Kidney (tissue), 22 donors: ENCODE data around the gene NUTM2E. TPM values are rescaled to one million over a fixed set of nuclear protein-coding genes. Genes with fewer than 3 reads are reported as not detected.
"Not testable (repeated sequence)": the region's sequence is repeated elsewhere in the genome, so short reads cannot be mapped to it uniquely, and the experiment has no call there.

Experiments
- DNase-seq, 5 donors: peaks; one replicate each; pipeline ENCODE4 v3.0.0-alpha.2; 2013 to 2020
- FAIRE-seq: peaks from 2 replicates; lab custom pipeline; 2012; peaks lifted over from hg19 to GRCh38; lab: Jason Lieb, UNC
- H3K27ac ChIP-seq, 2 donors: one replicate each; pipeline ENCODE4 v1.7.0; 2013; ENCODE audit warnings: low read depth in 2 of 2, low read length in 2 of 2, inconsistent platforms in 1 of 2
- H3K27me3 ChIP-seq: one replicate; pipeline ENCODE4 v1.7.1; 2013; ENCODE audit warnings: low read length, inconsistent platforms; ENCODE audit not compliant: control insufficient read depth, insufficient read depth
- H3K36me3 ChIP-seq, 3 donors: one replicate each; pipeline versions ENCODE4 v1.7.0 to v1.7.1; 2013; ENCODE audit warnings: low read length in 3 of 3, control low read depth in 1 of 3, inconsistent platforms in 1 of 3; ENCODE audit not compliant: insufficient read depth in 3 of 3, control insufficient read depth in 2 of 3
- H3K4me1 ChIP-seq, 3 donors: one replicate each; pipeline versions ENCODE4 v1.7.0 to v1.7.1; 2013; ENCODE audit warnings: low read length in 3 of 3, inconsistent platforms in 1 of 3, low read depth in 1 of 3; ENCODE audit not compliant: control insufficient read depth in 2 of 3, insufficient read depth in 2 of 3
- H3K4me3 ChIP-seq, 3 donors: one replicate each; pipeline versions ENCODE4 v1.7.0 to v1.8.1; 2013; ENCODE audit warnings: low read length in 3 of 3, control low read depth in 1 of 3, inconsistent platforms in 1 of 3
- H3K9ac ChIP-seq, 3 donors: one replicate each; pipeline versions ENCODE4 v1.7.0 to v1.7.1; 2013; ENCODE audit warnings: low read length in 3 of 3, control low read depth in 1 of 3, inconsistent platforms in 1 of 3
- H3K9me3 ChIP-seq, 3 donors: one replicate each; pipeline versions ENCODE4 v1.7.0 to v1.7.1; 2013; ENCODE audit warnings: low read length in 3 of 3, control low read depth in 1 of 3, inconsistent platforms in 1 of 3; ENCODE audit not compliant: control insufficient read depth in 2 of 3, insufficient read depth in 1 of 3
- intact Hi-C: fragments of 100-400 bp; cut with DNase I; formaldehyde crosslinking; loops from one replicate; pipeline ENCODE4 v1.11.1; 2022
- long read RNA-seq, 10 donors: library from polyadenylated mRNA in 1 of 10; unstranded in 1 of 10; transcript quantifications; one replicate each; pipeline ENCODE4 v2.0.0 and lab custom pipeline, GENCODE V29; 2021 to 2026
- polyA plus RNA-seq: library from polyadenylated mRNA; stranded (reverse); fragments of 350-450 nt; fragmentation: Illumina TruSeq; extraction: RNeasy Lipid Tissue Mini Kit (QIAGEN cat#74804); gene quantifications from one replicate; pipeline ENCODE4 v1.2.3, GENCODE V29; 2014; ENCODE audit warnings: low read depth, low replicate concordance; ENCODE audit not compliant: insufficient read depth
- total RNA-seq: library from RNA; stranded (reverse); fragmentation: NEBNext Ultra II Directional; extraction: Animal tissue kit (Norgen Biotek cat#: 25700); gene quantifications from one replicate; pipeline ENCODE4 v1.2.1, GENCODE V29; 2021
- TF ChIP-seq, protein P1 (sequence below): IDR thresholded peaks from 3 replicates; pipeline ENCODE4 v1.5.1; 2012; ENCODE audit warnings: mild to moderate bottlenecking, moderate library complexity, borderline replicate concordance; ENCODE audit not compliant: insufficient read depth; ENCODE audit errors: extremely low read depth
- donor health status: control.
- donor health status: control.
- donor health status: control.
- donor health status: control.
- donor health status: control.
- donor health status: DM: yes; HTN: yes; CAD: no.
- donor health status: Normal renal cell carcinoma (clear cell type).

NUTM2E gene, protein sequence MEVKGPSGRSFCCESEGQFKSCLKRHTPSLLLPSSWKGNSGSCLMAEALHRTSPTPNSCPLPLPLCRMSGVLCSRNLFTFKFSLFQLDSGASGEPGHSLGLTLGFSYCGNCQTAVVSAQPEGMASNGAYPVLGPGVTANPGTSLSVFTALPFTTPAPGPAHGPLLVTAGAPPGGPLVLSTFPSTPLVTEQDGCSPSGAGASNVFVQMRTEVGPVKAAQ (N-terminal part only)
- total RNA-seq (0.16 TPM), polyA plus RNA-seq (0.22 TPM)
- long read RNA-seq, donor 1, result 0 reads
- long read RNA-seq, donor 2, result 0 reads
- long read RNA-seq, donor 3, result 0 reads
- long read RNA-seq, donor 4, result 0 reads
- long read RNA-seq, donor 5, result 0 reads
- long read RNA-seq, donor 6, result 0 reads
- long read RNA-seq, donor 7, result 0 reads
- long read RNA-seq, donor 8, result 0 reads
- long read RNA-seq, donor 9, result 0 reads
- long read RNA-seq, donor 10, result 0 reads

DNA sequence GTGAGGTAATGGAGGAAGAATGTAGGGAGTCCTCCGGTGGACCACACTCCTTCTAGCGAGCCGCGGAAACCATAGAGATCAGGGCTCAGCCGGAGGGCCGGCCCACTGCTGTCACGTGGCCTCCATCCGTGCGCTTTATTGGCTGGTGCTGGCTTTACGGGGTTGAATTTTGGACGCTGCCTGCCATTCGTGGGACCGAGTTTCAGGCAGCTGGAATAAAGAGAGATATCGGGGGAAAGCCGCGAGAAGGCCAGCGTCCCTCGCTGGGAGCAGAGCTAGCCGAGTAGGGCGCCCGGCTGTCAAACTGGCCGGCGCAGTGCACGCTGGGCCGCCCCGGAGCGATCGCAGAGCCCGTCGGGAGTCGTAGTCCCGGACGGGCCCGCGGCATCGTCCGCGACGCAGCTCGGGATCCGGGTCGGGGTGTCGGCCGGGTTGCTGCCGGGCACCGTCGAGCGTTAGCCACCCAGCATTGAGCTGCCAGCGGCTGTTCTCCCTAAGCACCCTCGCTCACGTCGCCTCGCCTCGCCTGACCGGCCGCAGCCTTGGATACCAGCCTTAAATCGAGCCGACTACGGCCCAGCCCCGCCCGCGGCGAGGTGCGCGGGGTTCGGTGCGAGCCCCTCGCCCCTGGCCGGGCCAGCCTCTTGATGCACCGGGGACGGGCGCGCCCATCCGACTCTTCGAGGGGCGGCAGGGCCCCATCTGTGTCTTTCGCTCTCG lies at the start of gene NUTM2E:
Gene NUTM2E, plus strand, starts transcription at position 244 of the 720 bp plus-strand sequence. CDS start 15,002 bp downstream, outside the sequence.
- Histone ChIP-seq H3K4me3 (peak within 1 kb of the TSS; percentile 41 to 55 (median 48)), H3K9ac (peak within 1 kb of the TSS in 1 of 3 donors; percentile 19), H3K27ac (peak within 1 kb of the TSS; percentile 80 to 89)
- H3K9me3 ChIP-seq, H3K4me1 ChIP-seq, intact Hi-C loops, H3K27me3 ChIP-seq, H3K36me3 ChIP-seq, FAIRE-seq: not testable (repeated sequence)
- peak; percentile 82 to 91 (median 90) for DNase-seq

DNA sequence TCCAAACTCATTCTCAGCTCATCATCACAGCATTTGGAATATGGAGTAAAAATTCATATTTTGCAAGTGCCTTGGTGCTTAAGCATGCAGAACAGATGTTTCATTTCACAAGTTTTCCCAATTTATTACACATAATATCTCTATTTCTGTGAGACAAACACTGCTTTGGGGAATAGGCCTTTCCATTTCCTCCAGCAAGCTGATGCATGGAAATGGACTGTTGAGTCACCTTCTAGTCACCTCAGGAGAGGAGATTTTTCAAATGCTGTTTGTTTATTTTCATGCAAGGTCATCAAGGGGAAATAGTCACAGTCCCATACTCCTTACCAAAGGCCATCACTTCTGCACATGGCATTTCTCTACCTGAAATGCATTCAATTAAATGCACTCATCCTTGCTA lies 48.5 kb upstream of the NUTM2E start:
- H3K27me3 ChIP-seq, H3K27ac ChIP-seq, H3K9me3 ChIP-seq, intact Hi-C loops, H3K9ac ChIP-seq, DNase-seq, H3K36me3 ChIP-seq, FAIRE-seq, H3K4me3 ChIP-seq, H3K4me1 ChIP-seq: not testable (repeated sequence)

DNA sequence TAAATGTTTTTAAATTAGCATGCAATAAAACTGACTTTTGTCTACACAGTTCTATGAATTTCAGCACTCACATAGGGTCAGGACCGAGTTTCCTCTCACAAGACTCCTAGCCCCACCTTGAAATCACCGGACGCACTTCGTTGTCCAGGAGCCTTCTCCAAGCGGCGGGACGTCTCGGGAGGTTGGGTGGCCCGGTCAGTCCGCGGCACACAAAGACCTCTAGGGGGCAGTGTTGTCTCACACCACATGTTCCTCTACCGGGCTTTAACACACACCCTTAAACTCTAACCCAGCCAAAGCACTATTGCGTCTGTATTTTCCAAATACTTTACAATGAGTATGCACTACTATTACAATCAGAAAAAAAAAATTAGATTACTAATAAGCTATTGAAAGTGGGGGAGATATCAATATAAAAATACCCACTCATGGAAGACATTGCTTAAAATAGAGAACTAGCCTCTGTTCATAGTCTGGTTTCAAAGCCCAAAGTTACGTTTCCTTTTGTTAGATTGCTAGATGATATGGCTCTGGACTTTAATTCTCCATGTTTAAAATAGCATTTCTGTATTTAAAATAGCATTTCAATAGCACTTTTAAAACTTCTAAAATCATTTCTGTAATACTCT lies 47.1 kb upstream of the NUTM2E start:
- DNase-seq, result peak; percentile 74 to 89 (median 81)

DNA sequence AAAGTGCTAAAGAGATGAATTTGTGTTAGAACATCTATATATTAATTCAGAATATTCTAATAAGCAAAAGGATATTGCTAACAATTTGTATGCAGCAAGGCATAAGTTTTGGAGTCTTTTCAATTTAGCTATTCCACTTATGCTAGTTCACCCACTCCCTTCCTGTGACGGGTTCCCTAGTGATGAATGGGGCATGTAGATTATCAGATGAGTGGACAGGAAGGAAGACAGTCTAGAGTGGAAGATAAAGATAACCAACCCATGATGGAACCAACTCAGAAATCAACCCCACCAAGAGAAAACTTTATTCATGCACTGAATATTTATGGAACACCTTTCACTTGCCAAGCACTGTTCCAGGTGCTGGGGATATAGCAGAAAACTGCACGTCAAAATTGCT lies 46.5 kb upstream of the NUTM2E start:
- FAIRE-seq, H3K9ac ChIP-seq, H3K9me3 ChIP-seq, intact Hi-C loops, H3K36me3 ChIP-seq, H3K4me3 ChIP-seq, H3K27ac ChIP-seq, DNase-seq, H3K27me3 ChIP-seq, H3K4me1 ChIP-seq: not testable (repeated sequence)

More for the DNA sequence above, 47.1 kb upstream of the NUTM2E start:
- H3K27me3 ChIP-seq, H3K9ac ChIP-seq, H3K36me3 ChIP-seq, H3K9me3 ChIP-seq, H3K4me3 ChIP-seq, H3K4me1 ChIP-seq, H3K27ac ChIP-seq, intact Hi-C loops, FAIRE-seq: not testable (repeated sequence)
- TF ChIP-seq, protein P1, sequence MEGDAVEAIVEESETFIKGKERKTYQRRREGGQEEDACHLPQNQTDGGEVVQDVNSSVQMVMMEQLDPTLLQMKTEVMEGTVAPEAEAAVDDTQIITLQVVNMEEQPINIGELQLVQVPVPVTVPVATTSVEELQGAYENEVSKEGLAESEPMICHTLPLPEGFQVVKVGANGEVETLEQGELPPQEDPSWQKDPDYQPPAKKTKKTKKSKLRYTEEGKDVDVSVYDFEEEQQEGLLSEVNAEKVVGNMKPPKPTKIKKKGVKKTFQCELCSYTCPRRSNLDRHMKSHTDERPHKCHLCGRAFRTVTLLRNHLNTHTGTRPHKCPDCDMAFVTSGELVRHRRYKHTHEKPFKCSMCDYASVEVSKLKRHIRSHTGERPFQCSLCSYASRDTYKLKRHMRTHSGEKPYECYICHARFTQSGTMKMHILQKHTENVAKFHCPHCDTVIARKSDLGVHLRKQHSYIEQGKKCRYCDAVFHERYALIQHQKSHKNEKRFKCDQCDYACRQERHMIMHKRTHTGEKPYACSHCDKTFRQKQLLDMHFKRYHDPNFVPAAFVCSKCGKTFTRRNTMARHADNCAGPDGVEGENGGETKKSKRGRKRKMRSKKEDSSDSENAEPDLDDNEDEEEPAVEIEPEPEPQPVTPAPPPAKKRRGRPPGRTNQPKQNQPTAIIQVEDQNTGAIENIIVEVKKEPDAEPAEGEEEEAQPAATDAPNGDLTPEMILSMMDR, result peak; percentile 34

DNA sequence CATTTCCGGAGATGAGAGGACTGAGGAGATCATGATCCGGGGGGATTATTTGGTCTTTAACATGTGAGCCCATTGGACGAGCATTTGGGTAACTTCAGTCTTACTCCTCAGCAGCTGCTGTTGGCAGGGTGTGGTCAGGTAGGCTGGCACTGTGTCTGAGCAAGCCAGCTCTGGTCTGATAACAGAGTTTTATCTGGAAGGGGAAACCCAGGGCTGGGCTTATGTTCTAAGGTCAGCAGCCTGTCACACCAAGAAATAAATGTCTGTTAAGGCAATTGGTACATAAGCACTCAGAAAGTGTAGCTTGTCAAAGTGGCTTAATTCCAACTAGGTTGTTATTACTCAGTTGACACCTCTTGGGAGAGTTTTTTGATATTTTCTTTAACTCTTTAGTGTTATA lies 45.0 kb upstream of the NUTM2E start:
- DNase-seq, H3K9ac ChIP-seq, intact Hi-C loops, H3K27ac ChIP-seq, H3K36me3 ChIP-seq, FAIRE-seq, H3K4me3 ChIP-seq, H3K4me1 ChIP-seq, H3K9me3 ChIP-seq, H3K27me3 ChIP-seq: not testable (repeated sequence)

DNA sequence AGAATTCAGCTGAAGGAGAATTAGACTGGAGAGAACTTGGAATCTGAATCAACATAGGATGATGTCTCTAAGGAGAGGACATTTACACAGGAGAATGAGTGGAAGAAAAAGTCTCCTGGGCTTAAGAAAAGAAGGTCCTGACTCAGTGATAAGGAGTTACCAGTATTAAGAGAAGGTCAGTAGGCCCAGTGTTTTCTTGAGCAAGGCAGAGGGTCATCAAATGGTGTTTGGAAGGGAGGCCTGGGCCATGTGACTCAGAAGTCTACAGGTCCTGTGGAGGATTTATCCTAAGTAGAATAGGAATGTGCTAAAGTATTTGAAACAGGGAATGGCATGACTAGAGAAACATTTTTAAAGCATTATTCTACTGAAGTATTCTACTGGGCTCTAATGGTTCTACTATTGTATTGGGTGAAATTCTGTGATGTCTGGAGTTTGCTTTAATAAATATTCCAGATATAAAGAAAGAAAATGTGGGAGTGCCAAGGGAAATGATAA lies 39.0 kb upstream of the NUTM2E start:
- H3K4me1 ChIP-seq, intact Hi-C loops, FAIRE-seq, DNase-seq, H3K36me3 ChIP-seq, H3K4me3 ChIP-seq, H3K27me3 ChIP-seq, H3K9ac ChIP-seq, H3K27ac ChIP-seq, H3K9me3 ChIP-seq: not testable (repeated sequence)

DNA sequence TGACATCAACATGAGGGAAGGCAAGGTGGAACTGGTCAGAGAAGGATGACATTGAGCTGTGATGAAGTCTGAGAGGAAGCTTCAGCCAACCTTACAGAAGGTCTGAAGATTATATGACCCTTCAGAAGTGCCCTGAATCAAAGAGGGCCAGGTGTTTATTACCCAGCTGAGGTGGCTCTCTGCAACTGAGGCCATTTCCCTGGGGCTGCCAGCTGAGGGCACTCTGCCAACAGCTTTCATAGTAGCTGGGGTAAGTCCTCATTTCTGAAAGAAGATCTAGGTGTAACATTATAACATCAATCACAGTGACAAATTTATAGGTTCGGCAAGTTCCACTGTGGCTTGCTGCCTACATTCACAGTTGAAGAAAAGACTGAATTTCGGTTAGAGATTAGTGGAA lies 37.2 kb upstream of the NUTM2E start:
- FAIRE-seq, H3K27ac ChIP-seq, intact Hi-C loops: not testable (repeated sequence)

More for the DNA sequence above, 37.2 kb upstream of the NUTM2E start:
- not testable (repeated sequence) for H3K9ac ChIP-seq, H3K4me1 ChIP-seq, H3K4me3 ChIP-seq, H3K27me3 ChIP-seq, DNase-seq, H3K9me3 ChIP-seq, H3K36me3 ChIP-seq
